HCT116 (cell line): ENCODE measurements around the gene NOL4L.

Experiments
- CEBPB ChIP-seq: IDR thresholded peaks from 2 replicates; pipeline ENCODE4 v1.6.1; 2012; ENCODE audit warnings: low read depth
- CTCF ChIP-seq, 3 experiments: fragments of 200-600 bp in 1 of 3; sonication (generic) in 1 of 3; IDR thresholded peaks in 2 of 3; conservative IDR thresholded peaks in 1 of 3; 2 replicates each; pipeline ENCODE4 v1.5.1; 2012 to 2017; ENCODE audit warnings: low read depth in 2 of 3, low read length in 2 of 3, antibody characterized with exemption in 1 of 3, borderline replicate concordance in 1 of 3, control low read depth in 1 of 3, mild to moderate bottlenecking in 1 of 3, mixed read lengths in 1 of 3, mixed run types in 1 of 3, moderate library complexity in 1 of 3; ENCODE audit not compliant: insufficient read depth in 1 of 3
- JUND ChIP-seq: IDR thresholded peaks from 2 replicates; pipeline ENCODE4 v1.6.1; 2012
- POLR2A ChIP-seq: IDR thresholded peaks from 2 replicates; pipeline ENCODE4 v1.7.0; 2011; ENCODE audit warnings: borderline replicate concordance; ENCODE audit not compliant: insufficient read depth, insufficient read length; ENCODE audit errors: extremely low read depth
- POLR2AphosphoS5 ChIP-seq: IDR thresholded peaks from 2 replicates; pipeline ENCODE4 v1.6.1; 2011; ENCODE audit warnings: mild to moderate bottlenecking, low read depth, low read length, moderate library complexity
- RAD21 ChIP-seq: IDR thresholded peaks from 2 replicates; pipeline ENCODE4 v1.6.1; 2012; ENCODE audit warnings: low read depth, mild to moderate bottlenecking
- YY1 ChIP-seq: IDR thresholded peaks from 2 replicates; pipeline ENCODE4 v1.6.1; 2011; ENCODE audit warnings: low read length, low read depth, moderate library complexity, mild to moderate bottlenecking; ENCODE audit not compliant: insufficient replicate concordance; ENCODE audit errors: extremely low read depth

DNA sequence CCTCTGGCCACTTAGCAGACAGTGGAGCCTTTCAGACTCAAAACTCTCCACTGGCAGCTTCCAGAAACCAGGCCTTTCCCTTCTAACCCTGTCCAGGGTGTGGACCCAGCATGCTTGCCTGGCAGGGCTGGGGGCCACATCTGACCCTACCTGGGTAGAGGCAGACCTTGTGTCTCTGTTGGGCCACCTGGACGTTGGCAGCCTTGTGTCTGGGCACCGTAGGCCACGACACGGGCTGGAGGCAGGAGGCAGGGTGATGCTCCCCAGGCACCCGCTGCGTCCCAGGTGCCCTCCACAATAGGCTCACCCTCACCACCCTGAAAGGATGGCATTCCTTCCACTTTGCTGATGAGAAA lies 67.6 kb downstream of the NOL4L start:
- no peak for TF ChIP-seq CTCF (IDR thresholded peaks at IDR 0.05 in 2 of 3, conservative IDR thresholded peaks at IDR 0.05 in 1 of 3; ENCODE audit: borderline replicate concordance in 1 of 3, insufficient read depth in 1 of 3, low read depth in 2 of 3, low read length in 2 of 3)
- no peak for TF ChIP-seq JUND
- no peak for TF ChIP-seq POLR2A
- no peak for TF ChIP-seq YY1
- TF ChIP-seq POLR2AphosphoS5, result no peak
- TF ChIP-seq RAD21, result no peak
- TF ChIP-seq CEBPB, result no peak
